Adrenal gland (tissue), 5 donors: ENCODE results near the gene PTTG2.

Source experiments
- CTCF ChIP-seq, 6 experiments: fragments of 450-650 bp in 4 of 6; fragments of 200-600 bp in 2 of 6; sonication (generic) in 1 of 6; IDR thresholded peaks; 1 replicate in 5 of 6; 2 replicates in 1 of 6; pipeline versions ENCODE4 v1.5.1 to v1.8.0; 2016 to 2021; ENCODE audit warnings: antibody characterized with exemption in 6 of 6, mild to moderate bottlenecking in 2 of 6, moderate library complexity in 1 of 6
- POLR2A ChIP-seq, 2 donors: fragments of 450-650 bp; IDR thresholded peaks; one replicate each; pipeline ENCODE4 v1.6.1; 2017; ENCODE audit warnings: antibody characterized with exemption in 2 of 2, mild to moderate bottlenecking in 2 of 2, moderate library complexity in 1 of 2
- donor health status: DM: no; HTN: no; CAD: no.

- no peak for TF ChIP-seq CTCF (IDR thresholded peaks at IDR 0.05)
- no peak for TF ChIP-seq POLR2A (IDR thresholded peaks at IDR 0.05)
Measured at GRCh38 chr4:37981425-37981824, 21.2 kb downstream of the PTTG2 start.
